SU-DHL-6 (cell line): Measurements from ENCODE around the gene ABCG2.

Experiments used
- H2AFZ ChIP-seq: fragments of 200-600 bp; sonication (generic); 2 replicates; pipeline ENCODE4 v1.6.1; 2014; ENCODE audit warnings: low read depth, mild to moderate bottlenecking, moderate library complexity, mixed read lengths, antibody characterized with exemption, low read length; ENCODE audit not compliant: severe bottlenecking
- H3F3A ChIP-seq: fragments of 200-600 bp; shearing (Covaris generic); 2 replicates; pipeline ENCODE4 v1.6.0; 2016; ENCODE audit warnings: antibody characterized with exemption, mild to moderate bottlenecking; ENCODE audit not compliant: insufficient read depth
- H3K27ac ChIP-seq: fragments of 200-600 bp; sonication (generic); 2 replicates; pipeline ENCODE4 v1.5.1; 2016; ENCODE audit warnings: low read depth, mild to moderate bottlenecking, low read length, moderate library complexity, mixed read lengths
- H3K27me3 ChIP-seq: fragments of 200-600 bp; sonication (generic), shearing (Covaris generic); 2 replicates; pipeline ENCODE4 v1.6.0; 2014; ENCODE audit warnings: mild to moderate bottlenecking, low read length
- H3K36me3 ChIP-seq: fragments of 200-600 bp; sonication (generic); 2 replicates; pipeline ENCODE4 v1.6.1; 2014; ENCODE audit warnings: mild to moderate bottlenecking, low read length, mixed read lengths
- H3K4me2 ChIP-seq: fragments of 300-600, 200-600 bp; shearing (Covaris generic), sonication (generic); 2 replicates; pipeline ENCODE4 v1.6.0; 2014; ENCODE audit warnings: low read length, low read depth, mild to moderate bottlenecking; ENCODE audit not compliant: poor library complexity, severe bottlenecking
- H3K4me3 ChIP-seq: fragments of 200-600 bp; sonication (generic); 2 replicates; pipeline ENCODE4 v1.5.1; 2014; ENCODE audit warnings: antibody characterized with exemption, low read length, mild to moderate bottlenecking, mixed read lengths; ENCODE audit not compliant: insufficient read depth, poor library complexity, severe bottlenecking
- H3K79me2 ChIP-seq: fragments of 200-600 bp; sonication (generic); 2 replicates; pipeline ENCODE4 v1.6.1; 2014; ENCODE audit warnings: mild to moderate bottlenecking, low read length, moderate library complexity; ENCODE audit not compliant: insufficient read depth
- H3K9ac ChIP-seq: fragments of 200-600 bp; sonication (generic); 2 replicates; pipeline ENCODE4 v1.7.0; 2014; ENCODE audit warnings: mild to moderate bottlenecking, low read length
- H3K9me2 ChIP-seq: fragments of 200-600 bp; sonication (generic); replicated peaks from 2 replicates; pipeline ENCODE4 v1.6.1; 2014; ENCODE audit warnings: low read length; ENCODE audit not compliant: insufficient read depth
- H3K9me3 ChIP-seq: fragments of 200-600 bp; sonication (generic); 2 replicates; pipeline ENCODE4 v1.6.1; 2014; ENCODE audit warnings: low read length, mixed read lengths; ENCODE audit not compliant: insufficient read depth
- H4K20me1 ChIP-seq: fragments of 200-600 bp; sonication (generic); 2 replicates; pipeline ENCODE4 v1.6.1; 2014; ENCODE audit warnings: low read depth, mild to moderate bottlenecking, antibody characterized with exemption, low read length, moderate library complexity, mixed read lengths
- CTCF ChIP-seq: fragments of 200-600 bp; sonication (generic); IDR thresholded peaks from one replicate; pipeline ENCODE4 v1.5.1; 2017; ENCODE audit warnings: antibody characterized with exemption, mild to moderate bottlenecking, low read length, moderate library complexity; ENCODE audit not compliant: insufficient read depth, poor library complexity, severe bottlenecking
- EZH2phosphoT487 ChIP-seq: fragments of 200-600 bp; sonication (generic), shearing (Covaris generic); conservative IDR thresholded peaks from 2 replicates; pipeline ENCODE4 v1.6.1; 2018; ENCODE audit warnings: mild to moderate bottlenecking, antibody characterized with exemption, low read length, moderate library complexity, mixed read lengths

ABCG2 gene

GRCh38 chr4:88191404-88191803 lies 33.0 kb upstream of the ABCG2 start:
- H2AFZ ChIP-seq, result no peak overlapping the region
- H3K36me3 ChIP-seq, result no peaks in the 10 kb centered on the region
- TF ChIP-seq EZH2phosphoT487 (no peak), CTCF (no peak)
- H3F3A ChIP-seq, result no peaks in the 10 kb centered on the region
- H3K9me2 ChIP-seq, result no peaks in the 10 kb centered on the region
- H4K20me1 ChIP-seq, result no peaks in the 10 kb centered on the region
- H3K4me3 ChIP-seq, result no peak overlapping the region
- no peak overlapping the region for H3K4me2 ChIP-seq
- no peak overlapping the region for H3K27ac ChIP-seq
- H3K79me2 ChIP-seq, result no peaks in the 10 kb centered on the region
- H3K9me3 ChIP-seq, result no peaks in the 10 kb centered on the region
- H3K9ac ChIP-seq, result no peak overlapping the region
- H3K27me3 ChIP-seq, result no peaks in the 10 kb centered on the region

- Histone ChIP-seq H3K36me3 (no peaks in the 10 kb centered on the region), H3K9ac (no peak overlapping the region), H3F3A (no peaks in the 10 kb centered on the region), H4K20me1 (no peaks in the 10 kb centered on the region), H3K79me2 (no peaks in the 10 kb centered on the region), H3K9me2 (no peaks in the 10 kb centered on the region), H2AFZ (no peak overlapping the region), H3K4me3 (no peak overlapping the region), H3K27me3 (no peaks in the 10 kb centered on the region), H3K4me2 (no peak overlapping the region), H3K27ac (no peak overlapping the region), H3K9me3 (no peaks in the 10 kb centered on the region)
- no peak for TF ChIP-seq CTCF
- TF ChIP-seq EZH2phosphoT487, result no peak
Observed at GRCh38 chr4:88189881-88190585, 31.6 kb upstream of the ABCG2 start.

- Histone ChIP-seq H3K4me2 (no peak overlapping the region), H3K27ac (no peak overlapping the region)
- TF ChIP-seq EZH2phosphoT487 (no peak), CTCF (no peak)
Observed at GRCh38 chr4:88189418-88189738, 30.9 kb upstream of the ABCG2 start.

More at GRCh38 chr4:88189418-88189738, 30.9 kb upstream of the ABCG2 start:
- no peak overlapping the region for H3K9ac ChIP-seq
- no peaks in the 10 kb centered on the region for H3K79me2 ChIP-seq
- H3K27me3 ChIP-seq, result no peaks in the 10 kb centered on the region
- H4K20me1 ChIP-seq, result no peaks in the 10 kb centered on the region
- H2AFZ ChIP-seq, result no peak overlapping the region
- no peaks in the 10 kb centered on the region for H3K9me3 ChIP-seq
- no peak overlapping the region for H3K4me3 ChIP-seq
- H3F3A ChIP-seq, result no peaks in the 10 kb centered on the region
- no peaks in the 10 kb centered on the region for H3K36me3 ChIP-seq
- no peaks in the 10 kb centered on the region for H3K9me2 ChIP-seq
